Stimulated activated CD4-positive, alpha-beta T cell treated with anti-CD3 and anti-CD28 coated beads, Interleukin-15, amount 100 ng/mL, for 48 hours (primary cell): Measurements from ENCODE around the gene ZDHHC24.
"Not testable (repeated sequence)": the region's sequence is repeated elsewhere in the genome, so short reads cannot be mapped to it uniquely, and the experiment has no call there.

Source experiments
- DNase-seq, 2 donors: peaks; one replicate each; pipeline ENCODE4 v3.0.0-alpha.2; 2020; ENCODE audit warnings: low read depth in 2 of 2

The ZDHHC24 gene, protein sequence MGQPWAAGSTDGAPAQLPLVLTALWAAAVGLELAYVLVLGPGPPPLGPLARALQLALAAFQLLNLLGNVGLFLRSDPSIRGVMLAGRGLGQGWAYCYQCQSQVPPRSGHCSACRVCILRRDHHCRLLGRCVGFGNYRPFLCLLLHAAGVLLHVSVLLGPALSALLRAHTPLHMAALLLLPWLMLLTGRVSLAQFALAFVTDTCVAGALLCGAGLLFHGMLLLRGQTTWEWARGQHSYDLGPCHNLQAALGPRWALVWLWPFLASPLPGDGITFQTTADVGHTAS

DNA sequence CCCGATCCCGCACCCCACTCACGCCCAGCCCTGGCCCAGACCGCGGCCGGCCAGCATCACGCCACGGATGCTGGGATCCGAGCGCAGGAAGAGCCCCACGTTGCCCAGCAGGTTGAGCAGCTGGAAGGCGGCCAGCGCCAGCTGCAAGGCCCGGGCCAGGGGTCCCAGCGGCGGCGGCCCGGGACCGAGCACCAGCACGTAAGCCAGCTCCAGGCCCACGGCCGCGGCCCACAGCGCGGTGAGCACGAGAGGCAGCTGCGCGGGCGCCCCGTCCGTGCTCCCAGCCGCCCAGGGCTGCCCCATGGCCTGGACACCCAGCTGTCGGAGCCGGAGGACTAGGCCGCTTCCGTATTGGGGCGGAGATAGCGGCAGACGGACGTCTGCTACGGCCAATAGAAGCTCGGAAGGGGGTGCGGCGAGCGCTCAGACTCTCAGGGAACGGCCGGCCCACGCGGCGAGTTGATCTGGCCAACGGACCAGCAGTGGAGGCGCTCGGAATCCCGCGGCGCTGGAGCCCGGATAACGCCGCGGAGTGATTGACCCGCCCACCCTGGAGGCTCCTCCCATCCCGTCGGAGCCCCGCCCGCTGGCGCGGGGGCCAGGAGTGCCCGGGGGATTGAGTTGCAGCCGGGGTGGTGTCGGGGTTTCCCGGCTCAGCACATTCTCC, at the start of gene ZDHHC24:
Gene ZDHHC24 (minus strand): TSS at position 348 of the 667 bp plus-strand sequence. CDS start 45 bp downstream, at position 303.
- DNase-seq, result peak; percentile 82 to 89

DNA sequence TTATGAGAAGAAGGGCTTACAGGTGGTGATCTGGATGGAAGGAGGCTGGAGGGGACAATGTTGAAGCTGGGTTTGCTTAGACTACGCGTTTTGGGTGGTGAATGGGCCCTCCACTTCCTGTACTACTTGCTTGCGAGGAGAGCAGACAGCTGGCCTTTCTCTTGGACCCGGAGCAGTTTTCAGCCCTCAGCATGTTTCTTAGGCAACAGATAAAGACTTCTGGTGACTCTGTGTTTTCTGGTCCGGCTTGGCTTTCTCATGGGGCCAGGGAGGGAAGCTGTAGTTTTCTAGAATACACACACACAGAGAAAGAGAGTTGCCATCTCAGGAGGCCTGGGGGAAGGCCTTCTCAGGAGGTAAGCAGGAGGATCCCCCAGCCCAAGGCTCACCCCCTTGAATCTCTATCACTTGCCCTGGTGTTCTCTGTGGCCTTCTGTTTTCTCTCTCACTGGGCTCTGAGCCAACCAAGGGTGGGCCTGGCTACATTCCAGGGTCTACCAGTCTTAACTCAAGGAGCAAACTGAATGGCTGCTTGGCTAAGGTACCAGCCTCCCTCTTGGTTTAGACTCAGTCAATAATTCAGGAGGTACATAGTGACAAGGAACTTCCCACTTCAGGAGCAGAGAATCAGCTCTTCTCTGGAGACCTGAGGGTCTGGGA, 49.5 kb upstream of the ZDHHC24 start:
- DNase-seq, result no peak

DNA sequence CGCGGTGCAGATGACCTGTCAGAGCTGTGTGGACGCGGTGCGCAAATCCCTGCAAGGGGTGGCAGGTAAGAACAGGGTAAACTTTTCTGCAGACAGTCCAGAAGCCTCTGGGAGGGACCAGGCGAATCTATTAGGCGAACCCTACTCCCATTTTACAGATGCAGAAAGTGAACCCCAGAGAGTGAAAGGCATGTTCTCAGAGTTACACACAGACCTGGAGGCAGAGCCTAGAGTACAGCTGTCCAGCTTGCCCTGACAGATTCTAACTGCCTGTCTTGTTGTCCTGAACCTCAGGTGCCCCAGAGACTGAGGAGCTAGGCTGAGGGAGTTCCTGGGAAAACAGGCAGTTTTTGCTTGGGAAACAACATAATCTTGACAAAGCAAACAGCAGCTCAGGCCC, 47.8 kb upstream of the ZDHHC24 start:
- no peak for DNase-seq

DNA sequence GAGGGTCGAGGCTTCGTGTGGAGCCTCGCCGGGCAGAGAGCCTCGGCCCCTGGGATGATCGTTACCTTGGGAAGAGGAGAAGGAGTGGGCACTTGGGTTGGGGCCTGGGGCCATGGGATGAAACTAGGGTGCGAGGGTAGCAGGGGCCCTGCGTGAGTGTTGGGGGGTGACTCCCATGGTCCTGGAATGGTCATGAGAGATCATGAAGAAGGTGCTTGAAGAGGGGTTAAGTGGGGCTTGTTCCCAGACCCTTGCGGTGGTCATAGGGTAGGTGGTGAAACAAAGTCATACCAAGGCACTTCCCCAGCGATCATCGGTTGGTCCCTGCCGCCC, 47.4 kb upstream of the ZDHHC24 start:
- no peak for DNase-seq

DNA sequence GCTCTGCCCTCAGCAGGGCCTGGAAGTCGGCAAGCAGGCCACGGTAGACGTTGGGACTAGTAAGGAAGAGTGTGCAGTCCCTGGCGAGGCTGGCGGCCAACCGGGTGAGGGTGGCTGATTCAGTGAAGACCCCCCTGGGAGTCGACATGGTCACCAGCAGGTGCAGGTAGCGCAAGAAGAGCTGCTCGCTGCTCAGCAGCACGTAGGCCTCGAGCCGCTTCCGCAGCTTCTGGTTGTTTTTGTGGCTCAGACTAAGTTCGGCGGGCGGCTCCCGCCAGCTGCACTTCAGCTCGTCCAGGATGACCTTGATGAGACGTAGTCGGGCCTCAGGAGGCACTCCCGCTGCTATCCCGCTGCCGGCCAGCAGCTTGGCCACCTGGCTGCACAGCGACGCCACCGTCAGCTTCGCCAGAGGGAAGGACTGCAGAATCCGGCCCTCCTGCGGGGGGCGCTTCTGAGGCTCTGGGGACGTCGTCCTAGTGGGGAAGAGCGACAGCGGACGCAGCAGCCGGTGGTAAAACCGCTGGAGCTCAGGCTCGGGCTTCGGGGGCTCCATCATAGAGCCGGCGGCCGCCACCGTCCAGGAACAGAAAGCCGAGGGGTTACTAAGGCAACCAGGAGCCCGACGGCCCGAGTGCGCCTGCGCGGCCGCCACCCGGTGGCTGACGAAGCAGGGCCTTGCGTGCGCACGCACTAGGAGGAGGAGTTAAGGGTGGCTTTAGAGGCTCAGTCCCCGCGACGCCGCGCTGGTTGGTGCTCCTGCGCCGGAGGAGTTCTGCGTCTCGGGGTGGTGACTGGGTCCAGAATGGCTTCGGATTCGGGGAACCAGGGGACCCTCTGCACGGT, 46.8 kb upstream of the ZDHHC24 start, which contains the start of the genes CCDC87 and CCS:
Gene CCDC87 (minus strand): TSS at position 607 of the 846 bp plus-strand sequence. CDS start 48 bp downstream, at position 559.
Gene CCS (plus strand): TSS at position 729 of the 846 bp plus-strand sequence. CDS start 77 bp downstream, at position 806.
- DNase-seq, result peak; percentile 97 to 98

DNA sequence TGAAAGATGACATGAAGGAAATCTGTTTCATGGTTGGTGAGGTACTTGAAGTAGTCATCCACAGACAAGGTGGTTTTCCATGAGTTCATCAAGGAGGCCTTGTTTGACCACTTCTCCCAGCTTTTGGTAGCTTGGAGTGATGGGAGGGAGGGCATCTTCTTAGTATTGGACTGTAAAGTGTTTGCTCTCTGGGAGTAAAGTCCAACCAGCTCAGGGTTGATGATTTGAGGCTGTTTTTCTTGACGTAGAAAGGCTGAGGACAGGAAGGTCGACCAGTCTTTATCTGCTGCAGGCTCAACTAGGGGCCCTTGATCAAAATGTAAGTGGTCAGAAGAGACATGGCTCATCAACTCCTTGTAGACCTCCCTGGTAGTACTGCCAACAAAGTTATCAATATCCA, 45.3 kb upstream of the ZDHHC24 start:
- DNase-seq, result no peak

DNA sequence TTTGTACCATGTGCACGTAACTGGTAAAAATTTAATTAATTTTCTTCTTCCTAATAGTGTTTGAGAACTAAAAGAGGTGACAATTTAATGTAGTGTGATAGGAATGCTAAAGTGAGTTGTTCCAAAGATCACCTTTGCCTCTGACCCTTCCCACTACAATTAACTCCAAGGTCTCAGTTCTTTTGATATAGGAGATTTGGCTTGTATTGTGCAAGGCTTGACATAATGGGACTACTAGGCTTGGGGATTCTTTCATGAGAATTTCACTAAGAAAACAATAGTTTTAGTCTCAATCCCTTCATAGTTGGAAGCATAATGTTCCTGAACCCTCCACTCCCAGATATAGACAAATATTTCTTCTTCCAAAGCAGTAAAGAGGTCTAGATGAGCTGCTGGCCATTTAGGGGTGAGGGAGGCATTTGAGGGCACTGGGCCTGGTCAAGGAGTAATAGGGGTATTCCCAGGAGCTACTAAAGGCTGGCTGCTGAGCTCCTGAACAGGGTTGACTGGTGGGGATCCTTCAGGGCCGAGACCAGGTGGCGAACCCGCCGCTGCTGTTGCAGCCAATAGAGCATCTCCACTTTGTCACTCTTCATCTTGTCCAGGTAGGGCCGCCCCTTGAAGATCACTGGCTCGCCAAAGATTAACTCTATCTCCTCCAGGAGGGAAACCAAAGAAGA, 44.3 kb upstream of the ZDHHC24 start:
- DNase-seq, result no peak

DNA sequence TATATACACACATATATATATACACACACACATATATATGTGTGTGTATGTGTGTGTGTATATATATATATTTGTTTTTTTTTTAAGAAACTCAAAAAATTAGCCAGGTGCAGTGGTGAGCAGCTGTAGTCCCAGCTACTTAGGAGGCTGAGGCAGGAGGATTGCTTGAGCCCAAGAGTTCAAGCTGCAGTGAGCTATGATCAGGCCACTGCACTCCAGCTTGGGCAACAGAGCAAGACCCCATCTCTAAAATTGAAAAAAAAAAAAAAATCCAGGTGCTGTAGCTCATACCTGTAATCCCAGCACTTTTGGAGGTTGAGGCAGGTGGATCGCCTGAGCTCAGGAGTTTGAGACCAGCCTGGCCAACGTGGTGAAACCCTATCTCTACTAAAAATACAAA, 43.5 kb upstream of the ZDHHC24 start:
- not testable (repeated sequence) for DNase-seq

DNA sequence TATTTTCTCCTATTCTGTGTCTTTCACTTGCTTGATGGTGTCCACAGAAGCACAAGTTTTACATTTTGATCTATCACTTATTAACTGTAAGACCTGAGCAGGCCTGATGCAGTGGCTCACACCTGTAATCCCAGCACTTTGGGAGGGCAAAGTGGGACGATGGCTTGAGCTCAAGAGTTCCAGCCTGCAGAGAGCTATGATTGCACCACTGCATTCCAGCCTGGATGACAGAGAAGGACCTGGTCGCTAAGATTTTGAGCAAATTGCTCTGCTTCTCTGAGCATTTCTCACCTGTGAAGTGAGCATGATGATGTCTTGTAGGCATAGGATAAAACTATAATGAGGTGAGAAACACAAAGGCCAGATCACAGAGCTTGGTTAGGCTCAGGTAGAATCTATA, 40.3 kb upstream of the ZDHHC24 start:
- no peak for DNase-seq

DNA sequence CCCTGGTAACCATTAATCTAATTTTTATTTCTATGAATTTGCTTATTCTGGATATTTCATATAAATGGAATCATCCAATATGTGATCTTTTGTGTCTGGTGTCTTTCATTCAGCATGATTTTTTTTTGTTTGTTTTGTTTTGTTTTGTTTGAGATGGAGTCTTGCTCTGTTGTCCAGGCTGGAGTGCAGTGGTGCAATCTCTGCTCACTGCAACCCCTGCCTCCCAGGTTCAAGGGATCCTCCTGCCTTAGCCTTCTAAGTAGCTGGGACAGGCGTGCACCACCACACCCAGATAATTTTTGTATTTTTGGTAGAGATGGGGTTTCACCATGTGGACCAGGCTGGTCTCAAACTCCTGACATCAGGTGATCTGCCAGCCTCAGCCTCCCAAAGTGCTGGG, 39.6 kb upstream of the ZDHHC24 start:
- DNase-seq, result not testable (repeated sequence)

DNA sequence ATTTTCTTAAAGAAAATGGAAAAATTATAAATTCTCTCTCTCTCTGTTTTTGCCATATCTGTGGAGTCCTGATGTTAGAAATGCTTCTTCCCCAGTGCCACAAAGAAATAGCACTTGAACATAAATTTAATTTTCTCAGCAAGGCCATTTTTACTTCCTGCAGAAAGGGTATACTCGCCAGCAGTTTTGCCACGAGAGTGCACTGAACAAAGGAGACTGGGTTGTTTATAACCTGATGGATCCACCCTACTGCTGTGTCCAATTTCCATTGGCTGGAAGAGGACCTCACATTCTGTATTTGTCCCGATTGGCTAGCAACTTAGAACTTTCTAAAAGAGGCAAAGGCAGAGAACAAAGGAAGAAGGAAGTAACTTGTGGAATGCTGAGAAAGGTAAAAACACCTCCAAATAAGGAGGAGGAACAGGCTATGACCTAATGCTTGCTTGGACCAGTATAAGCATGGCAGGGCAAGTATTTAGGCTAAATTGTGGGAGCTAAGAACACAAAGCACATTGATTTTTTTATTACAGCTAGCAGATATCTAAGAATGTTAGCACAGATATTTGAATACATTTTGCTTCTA, 36.8 kb upstream of the ZDHHC24 start:
- not testable (repeated sequence) for DNase-seq

DNA sequence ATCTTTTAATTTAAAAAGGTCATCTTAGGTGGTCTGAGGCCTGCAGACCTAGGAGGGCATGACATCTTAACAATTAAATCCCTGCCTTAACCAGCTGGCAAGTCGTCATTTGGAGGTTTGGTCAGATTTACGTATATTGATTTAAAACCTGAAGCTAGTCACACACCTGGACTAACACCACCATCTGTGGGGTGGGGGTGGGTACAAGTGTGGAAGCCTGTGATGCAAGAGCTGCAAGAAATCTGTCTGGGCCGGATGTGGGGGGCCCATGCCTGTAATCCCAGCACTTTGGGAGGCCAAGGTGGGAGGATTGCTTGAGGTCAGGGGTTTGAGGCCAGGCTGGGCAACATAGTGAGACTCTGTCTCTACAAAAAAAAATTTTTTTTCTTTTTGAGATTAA, 35.4 kb upstream of the ZDHHC24 start:
- DNase-seq, result no peak

DNA sequence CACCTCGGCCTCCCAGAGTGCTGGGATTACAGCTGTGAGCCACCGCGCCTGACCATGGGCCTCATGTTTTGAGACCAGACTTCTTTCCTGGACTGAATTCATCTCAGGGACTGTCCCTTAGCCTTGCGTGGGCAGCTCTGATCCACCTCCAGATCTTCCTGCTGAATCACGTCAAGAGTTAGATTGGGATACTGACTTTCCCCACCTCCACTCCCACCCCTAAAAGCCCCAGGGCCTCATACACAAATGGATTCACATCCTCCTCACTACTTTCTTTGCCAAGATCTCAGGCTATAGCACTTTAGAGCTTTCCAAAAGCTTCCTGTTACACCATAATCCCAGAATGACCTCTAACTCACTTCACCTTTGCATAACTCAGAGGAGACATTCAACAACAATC, 35.0 kb upstream of the ZDHHC24 start:
- no peak for DNase-seq

DNA sequence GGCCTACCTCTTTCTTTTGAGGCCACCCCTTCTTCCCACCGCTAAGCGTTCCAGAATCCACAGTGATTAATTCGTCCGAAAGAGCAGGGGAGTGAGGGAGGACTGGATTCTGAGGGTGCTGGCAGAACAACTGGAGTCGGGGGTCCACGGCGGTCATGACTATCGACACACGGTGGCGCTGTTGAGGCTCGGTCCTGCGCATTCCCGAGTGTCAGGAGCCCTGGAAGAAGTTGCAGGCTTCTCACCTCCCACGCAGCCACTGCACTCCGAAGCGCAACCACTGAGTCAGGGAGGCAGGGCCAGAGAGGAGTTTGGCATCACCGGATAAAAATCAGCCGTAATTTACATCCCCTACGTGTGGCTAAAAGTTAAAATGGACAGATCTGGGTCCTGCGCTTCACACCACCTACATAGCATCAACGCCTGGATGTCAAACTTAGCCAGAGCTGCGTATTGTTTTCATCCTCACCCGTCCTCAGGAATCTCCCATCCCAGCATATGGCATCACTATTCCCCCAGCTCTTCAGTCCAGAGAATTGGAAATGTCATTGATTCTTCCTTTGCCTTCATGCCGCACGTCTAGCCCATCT, 33.3 kb upstream of the ZDHHC24 start:
- peak; percentile 67 to 83 for DNase-seq

DNA sequence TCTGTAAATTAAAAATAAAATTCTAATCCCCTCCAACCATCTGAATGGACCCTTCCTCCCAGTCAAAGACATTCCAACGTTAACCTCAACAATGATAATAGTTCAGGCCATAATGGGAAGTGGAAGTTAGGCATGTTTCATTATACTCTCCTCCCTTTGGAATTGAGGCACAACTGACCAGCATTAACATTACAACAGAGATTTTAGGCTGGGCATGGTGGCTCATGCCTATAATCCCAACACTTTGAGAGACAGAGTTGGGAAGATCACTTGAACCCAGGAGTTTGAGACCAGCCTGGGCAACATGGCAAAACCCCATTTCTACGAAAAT, 25.0 kb upstream of the ZDHHC24 start:
- DNase-seq, result no peak

DNA sequence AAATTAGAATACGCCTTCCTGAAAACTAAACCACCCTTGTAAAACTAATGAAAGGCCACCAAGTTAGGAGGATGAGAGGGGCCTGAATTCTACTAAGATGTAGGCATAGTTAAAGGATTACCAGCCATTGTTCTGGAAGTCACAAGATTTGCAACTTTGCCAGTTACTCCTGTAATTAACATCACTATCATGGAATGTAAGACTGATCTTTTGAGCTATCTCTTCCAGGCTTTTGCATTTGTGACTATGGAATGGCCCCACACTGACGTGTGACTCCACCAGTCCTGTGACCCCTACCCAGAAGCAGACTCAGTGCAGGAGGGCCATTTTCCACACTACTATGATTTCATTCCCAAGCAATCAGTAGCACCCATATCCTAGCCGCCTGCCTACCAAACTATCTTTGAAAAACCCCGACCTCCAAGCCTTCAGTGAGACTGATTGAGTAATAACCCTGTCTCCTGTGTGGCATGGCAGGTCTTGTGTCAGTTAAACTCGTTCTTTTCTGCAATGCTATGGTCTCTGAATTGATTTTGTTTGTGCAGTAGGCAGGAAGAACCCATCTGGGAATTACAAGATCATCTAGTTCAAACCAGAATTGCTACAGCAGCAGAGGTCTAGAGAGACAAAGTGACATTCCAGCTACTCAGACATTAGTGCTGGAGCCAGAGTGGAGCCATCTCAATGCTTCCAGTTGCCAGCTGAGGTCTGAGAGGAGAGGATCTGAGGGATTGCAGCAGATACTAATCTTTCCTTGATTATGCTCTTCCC, 24.4 kb upstream of the ZDHHC24 start:
- DNase-seq, result no peak

DNA sequence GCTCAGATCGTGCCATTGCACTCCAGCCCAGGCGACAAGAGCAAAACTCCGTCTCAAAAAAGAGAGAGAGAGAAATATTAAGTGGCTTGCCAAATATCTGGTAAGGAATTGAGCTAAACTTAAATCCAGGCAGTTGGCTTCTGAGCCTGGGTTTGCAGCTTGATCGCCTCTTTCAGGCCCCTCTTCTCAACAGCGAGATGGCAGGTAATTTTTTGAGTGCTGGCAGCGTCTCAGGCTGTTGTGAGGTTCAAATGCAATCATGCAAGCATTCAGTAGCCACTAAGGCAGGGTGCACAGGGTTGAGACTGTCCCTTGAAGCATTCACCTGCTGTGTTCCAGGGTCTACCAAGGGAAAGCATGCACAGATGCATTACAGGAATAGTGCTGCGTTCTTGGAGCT, 23.2 kb upstream of the ZDHHC24 start:
- no peak for DNase-seq

DNA sequence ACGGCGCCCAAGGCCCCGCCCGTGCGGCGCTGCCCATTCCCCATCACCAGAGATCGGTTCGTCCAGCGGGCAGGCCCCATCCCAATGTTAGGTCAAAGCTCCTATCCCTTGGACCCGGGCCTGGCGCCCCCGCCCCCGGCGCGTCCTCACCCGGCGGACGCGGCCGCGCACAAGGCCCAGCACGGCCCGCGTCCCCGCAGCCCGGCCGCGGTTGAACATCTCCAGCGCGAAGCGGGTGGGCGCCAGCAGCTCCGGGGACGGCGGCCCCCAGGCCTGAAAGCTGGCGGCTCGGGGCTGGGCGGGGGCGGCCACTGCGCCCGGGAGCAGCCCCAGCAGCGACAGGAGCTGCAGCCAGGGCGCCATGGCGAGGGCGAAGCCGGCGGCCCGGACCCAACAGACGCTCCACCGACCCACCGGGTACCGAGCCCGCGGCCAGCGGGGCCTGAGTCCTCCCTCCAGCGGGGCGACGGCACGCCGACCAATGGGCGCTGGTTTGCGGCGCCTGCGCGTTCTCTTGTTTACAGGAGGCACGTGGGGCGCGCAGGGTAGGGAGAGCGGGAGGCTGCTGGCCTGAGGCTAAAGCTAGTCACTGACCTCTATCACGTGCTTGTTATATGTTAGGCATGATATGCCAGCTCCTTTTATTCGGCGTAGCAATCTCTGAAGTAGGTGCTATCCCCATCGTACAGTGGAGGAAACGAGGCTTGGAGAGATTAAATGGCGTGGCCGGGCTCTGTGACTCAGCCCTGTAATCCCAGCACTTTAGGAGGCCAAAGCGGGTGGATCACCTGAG, 22.5 kb upstream of the ZDHHC24 start, which contains the start of gene CTSF:
Gene CTSF (minus strand): TSS at position 483 of the 793 bp plus-strand sequence. CDS start 120 bp downstream, at position 363.
- DNase-seq, result peak; percentile 50 to 66

DNA sequence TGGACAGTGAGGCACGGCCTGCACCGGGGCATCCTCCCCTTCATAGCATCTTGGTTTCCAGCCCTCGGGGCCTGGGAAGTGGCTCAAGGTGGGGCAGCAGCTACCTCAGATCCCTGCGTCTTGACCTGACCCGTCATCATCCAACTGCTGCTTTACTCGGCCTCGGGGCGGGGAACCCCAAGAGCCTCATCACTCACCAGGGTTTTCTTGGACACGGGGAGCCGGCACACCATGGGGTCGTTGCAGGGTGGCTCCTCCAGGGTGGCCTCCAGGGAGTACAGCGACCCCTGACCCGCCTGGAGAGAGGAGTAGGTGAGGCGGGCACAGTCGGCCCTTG, 21.9 kb upstream of the ZDHHC24 start:
- DNase-seq, result no peak
